NAMALWA (cell line): ENCODE measurements around the gene CDHR2.

Experiments
- DNase-seq: peaks from one replicate; pipeline ENCODE4 v3.0.0-alpha.2; 2015; ENCODE audit warnings: low spot score

The CDHR2 gene

DNA sequence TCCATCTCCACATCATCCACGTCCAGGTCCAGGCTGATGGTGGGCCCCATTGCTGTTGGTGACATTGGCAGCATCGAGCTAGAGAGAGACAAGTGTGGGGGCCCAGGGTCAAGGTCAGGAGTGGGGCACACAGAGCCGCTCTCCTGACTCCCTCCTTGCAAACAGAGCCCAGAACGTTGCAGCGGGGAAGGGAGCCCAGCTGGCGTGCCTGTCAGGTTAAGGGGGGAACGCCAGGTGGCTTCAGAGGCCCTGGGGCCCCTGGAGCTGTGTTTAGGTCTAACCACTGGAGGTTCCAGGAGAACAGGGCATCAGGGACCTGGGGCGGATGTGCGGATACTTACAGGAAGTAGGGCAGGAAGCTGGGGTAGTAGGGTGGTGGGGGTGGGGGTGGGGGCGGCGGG, 19.4 kb upstream of the CDHR2 start:
- DNase-seq = no peak

DNA sequence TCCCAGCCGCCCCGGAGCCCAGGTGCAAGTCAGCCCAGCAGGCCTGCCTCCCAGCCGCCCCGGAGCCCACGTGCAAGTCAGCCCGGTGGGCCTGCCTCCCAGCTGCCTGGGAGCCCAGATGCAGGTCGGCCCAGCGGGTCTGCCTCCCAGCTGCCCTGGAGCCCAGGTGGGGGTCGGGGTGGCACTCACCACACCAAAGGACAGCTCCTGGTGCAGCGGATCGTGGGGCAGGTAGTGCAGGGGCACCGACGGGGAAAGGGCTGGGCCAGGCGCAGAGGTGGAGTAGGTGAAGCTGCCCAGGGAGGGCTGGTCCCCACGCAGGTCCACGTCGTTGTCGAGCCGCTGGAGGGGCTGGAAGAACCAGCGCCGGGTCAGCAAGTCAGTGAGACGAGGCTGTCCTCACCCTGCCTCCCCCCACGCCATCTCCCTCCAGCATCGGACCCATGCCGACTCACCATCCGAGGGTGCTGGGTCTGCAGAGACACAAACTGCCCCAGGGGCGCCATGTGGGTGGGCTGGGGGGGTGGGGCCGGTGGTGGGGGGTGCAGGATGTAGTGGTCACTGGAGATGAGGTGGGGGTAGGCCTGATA, 18.7 kb upstream of the CDHR2 start:
- DNase-seq = peak; percentile 34

DNA sequence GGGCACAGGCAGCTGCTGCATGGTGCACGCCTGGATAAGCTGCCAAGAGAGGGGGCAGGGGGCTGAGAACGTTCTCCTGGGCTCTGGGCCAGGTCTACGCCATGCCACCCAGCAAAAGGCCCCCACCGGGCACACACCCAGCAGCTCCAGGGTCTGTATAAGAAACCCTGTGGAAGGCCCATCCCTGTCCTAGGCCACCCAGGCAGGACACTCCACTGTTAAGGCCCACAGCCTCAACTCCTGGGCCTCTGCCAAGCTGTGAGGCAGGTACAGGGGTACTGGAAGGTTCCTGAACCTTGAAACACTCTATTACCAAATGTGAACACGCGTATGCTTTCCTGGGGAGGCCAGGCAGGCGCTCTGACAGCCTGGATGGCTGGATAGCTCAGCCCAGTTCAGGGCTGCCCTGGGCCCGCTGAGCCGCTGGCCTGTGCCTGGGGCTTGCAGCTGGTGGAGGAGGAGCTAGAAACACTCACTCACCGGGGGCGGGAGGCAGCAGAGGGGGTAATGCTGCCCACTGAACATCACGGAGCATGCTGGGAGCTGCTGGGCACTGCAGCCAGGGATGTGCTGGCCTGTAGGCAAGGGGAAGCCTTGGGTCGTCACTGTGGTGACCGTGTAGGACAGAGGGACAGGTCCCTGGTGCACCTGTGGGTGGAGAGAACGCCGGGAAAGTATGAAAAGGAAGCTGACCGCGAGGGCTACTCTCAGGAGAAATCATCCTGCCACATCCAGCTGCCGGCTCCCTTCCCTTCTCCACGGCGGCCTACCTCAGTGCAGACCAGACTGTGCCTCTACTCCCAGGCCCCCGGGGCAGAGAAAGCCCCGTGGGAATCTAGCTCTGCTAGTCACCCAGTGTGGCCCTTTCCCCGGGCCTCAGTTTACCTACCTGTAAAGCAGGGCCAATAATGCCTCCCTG, 17.9 kb upstream of the CDHR2 start:
- DNase-seq = no peak

DNA sequence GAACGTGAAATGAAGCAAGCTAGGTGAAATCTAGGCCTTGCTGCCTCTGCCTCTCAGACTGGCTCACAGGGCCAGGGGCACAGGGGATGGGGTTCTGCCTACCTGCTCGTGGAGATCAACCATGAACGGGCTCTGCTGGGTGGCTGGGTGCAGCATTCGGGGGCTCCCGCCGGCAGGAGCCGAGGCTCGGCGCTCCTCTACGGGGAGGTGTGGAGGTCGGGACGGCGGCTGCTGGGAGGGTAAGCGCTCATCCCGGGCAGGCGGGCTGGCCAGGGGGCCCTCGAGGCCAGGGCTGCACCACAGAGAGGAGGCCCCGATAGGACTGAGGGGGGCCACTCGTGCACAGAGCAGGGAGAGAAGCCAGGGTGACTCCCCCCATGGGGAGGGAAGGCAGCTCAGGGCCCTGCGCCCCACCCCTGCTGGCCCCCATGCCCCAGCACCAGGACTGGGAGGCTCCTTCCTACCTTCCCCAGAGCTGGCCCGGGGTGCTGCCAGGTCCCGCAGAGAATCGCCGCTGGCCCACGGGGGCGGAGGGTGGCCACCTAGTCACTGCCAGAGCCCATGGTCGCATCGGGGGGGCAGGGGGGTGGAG, 17.1 kb upstream of the CDHR2 start:
- no peak for DNase-seq

DNA sequence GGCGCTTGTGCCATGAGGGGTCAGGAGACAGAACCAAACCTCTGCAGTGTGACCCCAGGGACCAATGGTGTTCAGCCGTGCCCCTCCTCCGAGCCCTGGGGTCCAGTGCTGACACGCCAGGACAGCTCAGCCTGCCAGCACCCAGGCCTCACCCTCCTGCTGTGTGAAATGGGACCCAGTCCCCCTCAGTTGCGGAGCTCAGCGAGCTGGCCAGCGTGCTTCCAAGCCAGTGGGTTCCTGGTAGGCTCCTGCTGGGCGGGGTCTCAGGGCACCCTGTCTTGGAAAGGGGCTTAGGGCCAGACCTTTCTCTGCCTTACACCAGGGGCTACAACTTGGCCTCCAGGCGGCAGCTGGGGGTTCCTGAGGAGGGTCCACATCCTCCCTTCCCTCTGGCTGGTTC, 16.3 kb upstream of the CDHR2 start:
- DNase-seq = no peak

DNA sequence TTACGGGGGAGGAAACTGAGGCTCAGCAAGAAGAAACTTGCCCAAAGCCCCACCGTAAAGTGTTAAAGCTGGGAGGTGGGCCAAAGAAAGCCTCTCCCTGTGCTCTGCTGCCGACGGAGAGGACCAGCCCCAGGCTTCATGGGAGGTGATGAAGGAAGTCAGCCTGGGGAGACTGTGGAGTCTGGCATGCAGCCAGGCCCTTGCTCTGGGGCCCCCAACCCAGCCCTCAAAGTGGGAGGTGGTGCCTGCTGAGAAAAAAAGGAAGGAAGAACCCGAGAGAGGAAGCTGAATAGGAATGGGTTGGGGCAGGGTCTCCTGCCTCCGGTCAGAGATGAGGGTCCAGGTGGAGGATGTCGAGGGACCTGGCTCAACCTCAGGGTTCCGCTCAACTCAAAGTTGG, 15.8 kb upstream of the CDHR2 start:
- DNase-seq = peak; percentile 23

DNA sequence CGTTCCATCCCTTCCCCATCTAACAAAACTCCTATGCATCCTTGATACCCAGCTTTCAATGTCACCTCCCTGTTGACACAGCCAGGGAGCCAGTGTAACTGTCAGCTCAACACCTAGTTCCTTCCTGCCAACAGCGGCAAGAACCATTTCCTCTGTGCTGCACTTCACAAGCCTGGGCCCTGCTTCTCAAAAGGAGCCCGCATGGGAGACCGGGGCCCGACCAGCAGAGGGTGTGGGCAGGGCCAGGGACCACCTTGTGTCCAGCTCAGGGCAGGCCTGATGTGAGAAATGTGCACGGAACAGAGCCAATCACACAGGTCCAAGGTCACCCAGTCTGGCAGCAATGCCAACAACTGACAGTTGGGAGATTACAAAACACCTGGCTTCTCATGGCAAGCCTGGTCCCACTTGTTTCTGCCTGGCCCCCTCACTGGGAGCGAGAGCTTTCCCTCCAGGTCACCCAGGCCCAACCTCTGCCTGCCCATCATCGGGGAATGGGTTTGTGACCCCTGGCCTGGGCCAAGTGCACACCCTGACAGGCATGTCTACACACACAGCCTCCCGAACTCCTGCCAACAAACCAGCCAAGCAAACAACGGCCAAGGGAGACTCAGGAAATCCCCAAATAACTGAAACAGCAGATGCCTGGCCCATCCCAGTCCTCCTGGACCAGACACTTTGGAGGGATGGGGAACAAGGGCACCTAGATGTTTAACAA, 15.1 kb upstream of the CDHR2 start:
- DNase-seq = peak; percentile 62

DNA sequence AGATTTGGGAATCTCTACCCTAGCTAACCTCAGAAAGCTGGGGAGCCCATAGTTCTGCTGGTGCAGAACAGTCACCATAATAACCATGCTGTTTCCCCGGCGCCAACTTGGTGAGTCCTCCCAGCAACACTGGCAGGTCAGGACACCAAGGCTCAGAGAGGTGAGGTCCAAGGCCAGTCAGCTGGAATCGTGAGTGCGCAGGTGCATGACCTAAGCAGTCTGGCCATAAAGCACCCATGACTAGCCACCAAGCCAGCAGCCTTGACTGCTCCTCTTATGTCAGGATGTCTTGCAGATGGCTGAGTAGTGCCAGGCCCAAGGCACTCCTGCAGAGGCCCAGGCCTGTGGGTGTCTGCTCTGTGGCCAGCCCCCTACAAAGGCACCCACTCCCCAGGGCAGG, 14.5 kb upstream of the CDHR2 start:
- DNase-seq = peak; percentile 61

DNA sequence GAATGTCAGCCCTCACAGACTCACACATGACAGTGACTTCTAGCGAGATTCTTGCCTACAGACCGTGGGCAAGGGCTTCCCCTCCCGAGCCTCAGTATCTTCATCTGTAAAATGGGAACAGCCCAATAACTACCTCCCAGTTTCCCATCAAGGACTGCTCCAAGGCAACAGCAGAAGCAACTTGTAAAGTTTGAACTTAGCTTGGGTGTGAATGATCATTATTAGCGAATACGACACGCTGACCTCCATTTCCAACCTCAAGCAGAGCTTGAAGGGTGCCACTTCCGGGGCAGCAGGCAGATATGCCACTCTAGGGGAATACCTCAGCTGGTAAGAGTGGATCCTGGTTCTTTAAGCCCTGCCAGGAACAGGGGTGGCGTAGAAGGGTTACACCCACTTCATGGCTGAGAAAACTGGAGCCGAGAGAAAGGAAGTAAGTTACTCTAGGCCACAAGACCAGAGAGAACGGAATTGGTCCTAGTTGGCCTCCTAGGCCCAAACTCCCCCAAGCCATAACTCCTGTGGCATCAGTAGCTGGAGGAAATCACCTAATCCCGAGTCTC, 14.0 kb upstream of the CDHR2 start:
- peak; percentile 69 for DNase-seq

DNA sequence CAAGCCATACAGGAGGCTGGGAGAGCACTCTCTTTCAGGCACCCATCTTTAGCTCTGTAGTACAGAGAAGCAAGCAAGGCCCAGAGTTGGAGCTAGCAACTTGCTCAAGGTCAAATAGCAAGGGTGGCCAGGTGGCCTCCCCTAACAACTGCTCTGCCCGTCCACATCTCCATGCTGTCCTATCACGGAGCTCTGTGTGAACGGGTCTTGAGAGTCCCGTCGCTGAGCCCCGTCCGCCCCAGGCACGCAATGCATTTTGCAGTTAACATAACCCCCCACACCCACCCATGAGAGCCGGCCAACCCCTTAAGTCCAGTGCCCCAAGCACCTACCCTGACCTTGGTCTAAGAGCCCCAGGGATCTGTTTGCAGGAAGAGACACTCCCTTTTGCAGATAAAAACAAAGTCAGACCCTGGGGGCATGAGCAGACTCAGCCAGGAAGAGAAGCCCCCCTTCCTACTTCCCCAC, 13.4 kb upstream of the CDHR2 start:
- DNase-seq = peak; percentile 62

DNA sequence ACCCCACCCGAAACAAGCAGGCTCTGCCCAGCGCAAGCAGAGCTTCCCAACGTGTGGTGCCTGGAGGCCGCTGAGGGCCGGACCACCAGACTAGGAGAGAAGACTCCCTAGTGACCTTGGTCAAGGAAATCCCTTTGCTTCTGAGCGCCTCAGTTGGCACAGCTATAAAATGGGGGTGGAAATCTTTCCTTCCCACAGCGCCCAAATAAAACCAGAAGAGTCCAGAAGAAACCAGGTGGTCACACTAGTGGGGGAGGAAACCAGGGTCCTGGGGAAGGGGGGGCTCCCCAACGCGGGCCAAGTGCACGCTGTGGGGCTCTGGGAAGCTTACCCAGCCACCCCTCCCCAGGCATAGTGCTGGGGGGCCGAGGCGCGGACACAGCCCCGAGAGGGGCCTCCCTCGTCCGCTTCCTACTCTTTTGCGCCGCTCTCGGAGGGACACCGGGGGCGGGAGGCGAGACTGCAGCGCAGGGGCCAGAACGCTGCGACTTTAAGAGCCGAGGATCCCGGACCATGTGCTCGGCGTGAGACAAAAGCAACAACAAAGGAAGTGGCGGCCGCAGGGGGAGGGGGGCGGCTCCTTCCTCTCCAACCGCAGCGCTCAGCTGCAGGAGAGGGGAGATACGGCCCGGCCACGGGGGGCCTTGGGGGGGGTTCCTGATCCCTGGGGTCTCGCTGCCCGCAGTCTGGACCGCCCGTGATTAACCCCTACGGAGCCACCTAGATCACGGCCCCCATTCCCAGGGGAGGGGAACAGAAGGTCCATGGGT, 12.8 kb upstream of the CDHR2 start:
- peak; percentile 83 for DNase-seq

DNA sequence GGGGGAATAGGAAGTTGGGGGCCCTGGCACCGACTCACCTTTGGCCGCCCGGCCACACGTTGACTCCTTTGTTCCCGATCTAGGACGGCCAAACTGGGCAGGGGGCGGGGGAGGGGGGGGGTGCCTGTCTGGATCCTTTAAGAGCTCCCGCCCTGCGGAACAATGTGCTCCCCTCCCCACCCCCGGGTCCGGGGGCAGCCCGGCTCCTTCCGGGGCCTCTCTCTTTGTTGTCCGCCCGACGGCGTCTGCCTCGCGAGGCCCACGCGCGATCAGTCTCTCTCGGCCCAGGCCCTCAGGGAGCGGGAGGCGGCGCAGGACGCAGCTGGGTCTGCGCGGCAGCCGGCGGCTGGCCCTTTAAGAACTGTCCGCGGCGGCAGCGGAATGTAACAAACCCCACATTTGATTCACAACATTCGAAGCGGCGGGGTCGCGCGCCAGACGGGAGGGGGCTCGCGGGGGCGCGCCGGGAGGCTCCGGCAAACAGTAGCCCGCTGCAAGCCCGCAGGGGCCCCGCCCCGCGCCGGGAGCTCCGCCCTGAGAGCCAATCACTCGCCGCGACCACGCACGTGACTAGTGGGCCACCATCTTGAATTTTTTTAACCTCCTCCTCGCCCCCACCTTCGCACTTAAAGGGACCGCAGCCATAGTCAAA, 12.1 kb upstream of the CDHR2 start, which contains the start of gene RNF44:
Gene RNF44, minus strand, starts transcription at position 501 of the 652 bp plus-strand sequence. CDS start 4,930 bp downstream, outside the sequence.
- peak; percentile 97 for DNase-seq

DNA sequence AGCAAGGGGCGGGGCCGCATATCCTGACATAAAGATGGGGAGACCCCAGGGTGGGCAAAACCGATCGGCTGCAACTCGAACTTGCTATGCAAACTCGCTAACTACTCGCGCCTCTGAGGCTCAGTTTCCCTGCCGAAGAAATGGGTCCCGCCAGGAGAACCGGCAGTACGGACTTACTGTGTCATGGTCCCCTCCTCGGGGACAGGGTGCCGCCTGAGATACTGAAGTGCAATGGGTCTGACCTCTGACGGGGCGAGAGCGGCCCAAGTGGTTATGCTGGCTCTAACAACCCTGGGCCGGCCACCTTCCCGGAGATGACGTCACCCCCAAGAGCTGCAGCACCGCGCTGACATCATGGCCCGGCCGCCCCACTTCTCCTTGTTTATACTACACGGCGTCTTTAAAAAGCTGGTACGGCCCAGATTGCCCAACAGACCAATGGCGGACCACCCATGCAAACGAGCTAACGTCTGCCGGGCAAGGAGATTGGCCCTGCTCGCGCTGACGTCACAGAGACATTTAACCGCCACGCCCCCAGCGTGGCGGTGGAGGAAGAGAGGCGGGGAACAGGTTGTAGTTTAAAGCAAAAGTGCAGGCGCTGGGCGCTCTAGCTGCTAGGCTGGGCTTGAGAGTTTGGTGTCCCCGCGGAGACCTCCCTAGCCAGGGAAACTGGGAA, 11.4 kb upstream of the CDHR2 start:
- DNase-seq = peak; percentile 100

DNA sequence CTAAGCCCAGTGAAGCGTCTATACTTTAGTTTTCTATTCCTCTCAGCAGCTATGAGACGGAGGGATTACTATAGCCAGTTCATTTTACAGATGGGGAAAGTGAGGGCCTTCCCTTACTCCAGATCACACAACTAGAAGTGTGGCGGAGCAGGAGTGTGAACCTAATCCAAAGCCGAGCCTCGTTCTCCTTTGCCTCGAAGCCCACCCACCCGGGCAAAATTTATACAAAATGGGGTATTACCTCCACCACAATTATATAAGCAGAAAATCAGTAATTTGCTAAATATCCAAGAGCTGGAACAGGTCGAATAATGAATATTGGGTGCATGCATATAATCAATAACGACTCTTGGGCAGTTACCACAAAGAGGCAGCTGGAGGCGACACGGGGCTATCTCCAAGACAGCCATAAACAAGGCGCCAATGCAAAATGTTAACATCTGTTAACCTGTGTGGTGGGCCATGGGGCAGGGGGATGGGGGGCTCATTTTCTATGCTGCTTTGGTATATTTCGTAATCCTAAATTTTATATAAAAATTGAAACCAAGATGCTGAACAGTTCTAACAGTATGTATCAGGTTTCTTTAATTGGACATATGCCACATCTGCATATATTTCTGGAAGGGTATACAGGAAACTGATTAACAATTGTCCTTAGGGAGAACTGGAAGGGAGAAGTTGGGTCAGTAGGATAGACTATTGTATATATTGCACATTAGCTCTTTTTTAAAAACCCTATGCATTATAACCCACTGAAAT, 10.7 kb upstream of the CDHR2 start:
- peak; percentile 24 for DNase-seq

DNA sequence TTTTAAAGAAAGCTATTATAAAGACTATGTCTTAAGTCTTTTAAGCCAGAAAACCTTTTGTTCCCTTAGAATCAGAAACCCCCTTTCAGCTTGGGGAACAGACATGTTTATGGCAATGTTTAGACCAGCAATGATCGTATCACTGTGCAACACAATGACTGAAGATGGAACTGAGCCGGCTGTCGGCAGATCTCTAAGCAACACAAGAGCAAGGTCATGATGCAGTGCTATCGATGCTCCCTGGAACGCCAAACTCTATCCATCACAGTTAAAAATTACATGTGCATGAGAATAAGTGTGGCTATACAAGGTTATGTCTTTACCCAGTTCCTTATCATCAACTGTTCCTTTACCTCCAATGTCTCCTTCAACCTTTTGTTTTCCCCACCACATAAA, 10.2 kb upstream of the CDHR2 start:
- peak; percentile 27 for DNase-seq

DNA sequence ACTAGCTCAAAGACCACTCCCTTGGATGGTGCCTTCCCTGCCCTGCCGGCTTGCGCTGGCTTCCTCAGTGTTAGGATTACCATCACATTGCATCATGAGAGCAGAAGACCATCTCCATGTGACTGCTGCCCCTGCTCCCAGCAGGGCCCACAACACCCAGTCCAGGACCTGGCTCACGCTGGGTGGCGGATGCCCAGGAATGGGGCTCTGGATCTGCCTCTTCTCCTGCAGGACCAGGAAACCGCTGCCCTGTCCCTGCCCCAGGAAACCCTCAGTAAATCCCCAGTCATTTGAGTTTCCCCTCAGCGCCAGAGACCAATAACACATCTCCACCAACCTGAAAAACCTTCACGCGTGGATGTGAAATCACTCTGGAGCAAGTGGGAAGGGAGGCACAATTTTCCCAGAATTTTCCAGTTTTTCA, 8.7 kb upstream of the CDHR2 start:
- DNase-seq = no peak

DNA sequence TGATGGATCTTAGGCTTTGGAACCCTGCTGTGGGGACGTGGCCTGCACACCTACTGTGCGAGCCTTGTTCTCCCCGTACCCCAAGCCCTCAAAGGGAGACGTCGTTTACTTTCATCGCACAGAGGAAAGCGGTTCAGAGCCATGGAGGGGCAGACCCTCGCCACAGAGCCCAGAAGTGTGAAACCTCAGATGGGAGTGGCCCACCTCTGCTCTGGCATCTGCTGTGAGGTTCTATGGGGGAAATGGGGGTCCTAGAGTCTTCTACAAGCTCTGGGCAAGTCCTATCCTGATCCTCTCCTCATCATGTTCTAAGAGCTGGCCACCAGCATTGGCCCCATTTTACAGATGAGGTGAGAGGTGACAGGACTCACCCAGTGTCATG, 8.2 kb upstream of the CDHR2 start:
- DNase-seq = no peak

DNA sequence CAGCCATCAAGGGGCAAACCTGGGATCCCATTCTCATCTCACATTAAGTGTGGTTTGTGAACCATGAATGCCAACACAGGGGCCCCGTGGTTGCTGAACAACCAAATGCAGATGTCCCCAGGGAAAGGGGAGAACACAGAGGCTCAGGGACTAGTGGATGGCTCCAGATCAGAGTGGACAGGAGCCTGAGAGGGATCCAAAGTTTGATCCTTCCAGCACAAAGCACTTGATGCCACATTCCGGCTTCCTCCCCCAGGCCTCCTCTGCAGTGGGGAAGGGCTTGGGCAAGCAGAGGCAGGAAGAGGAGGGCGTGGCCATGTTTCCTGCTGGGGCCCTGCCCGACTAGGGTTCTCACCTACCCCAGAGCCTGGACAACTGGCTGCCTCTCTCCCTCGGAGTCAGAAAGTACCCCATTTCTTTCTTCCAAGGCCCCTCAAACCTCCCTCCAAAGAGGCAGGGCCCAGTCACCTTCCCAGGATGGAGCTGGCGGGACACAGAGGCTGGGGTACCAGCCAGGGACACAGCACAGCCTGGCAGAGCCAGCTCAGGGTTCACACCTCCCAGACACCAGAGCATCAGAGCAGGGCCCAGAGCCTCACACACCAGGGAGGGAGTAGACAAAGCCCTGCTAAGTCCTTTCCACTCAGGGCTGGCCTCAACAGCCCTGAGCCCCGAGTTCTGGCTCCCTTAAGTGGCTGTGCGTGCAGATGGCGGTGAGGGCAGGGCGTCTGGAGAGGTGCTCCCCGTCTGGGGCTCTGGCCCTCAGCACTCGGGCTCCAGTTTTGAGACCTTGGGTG, 7.6 kb upstream of the CDHR2 start:
- DNase-seq = peak; percentile 42
